Measurements from ENCODE around the gene CEP89.
"Not testable (repeated sequence)": the region's sequence is repeated elsewhere in the genome, so short reads cannot be mapped to it uniquely, and the experiment has no call there.

Gene CEP89

DNA sequence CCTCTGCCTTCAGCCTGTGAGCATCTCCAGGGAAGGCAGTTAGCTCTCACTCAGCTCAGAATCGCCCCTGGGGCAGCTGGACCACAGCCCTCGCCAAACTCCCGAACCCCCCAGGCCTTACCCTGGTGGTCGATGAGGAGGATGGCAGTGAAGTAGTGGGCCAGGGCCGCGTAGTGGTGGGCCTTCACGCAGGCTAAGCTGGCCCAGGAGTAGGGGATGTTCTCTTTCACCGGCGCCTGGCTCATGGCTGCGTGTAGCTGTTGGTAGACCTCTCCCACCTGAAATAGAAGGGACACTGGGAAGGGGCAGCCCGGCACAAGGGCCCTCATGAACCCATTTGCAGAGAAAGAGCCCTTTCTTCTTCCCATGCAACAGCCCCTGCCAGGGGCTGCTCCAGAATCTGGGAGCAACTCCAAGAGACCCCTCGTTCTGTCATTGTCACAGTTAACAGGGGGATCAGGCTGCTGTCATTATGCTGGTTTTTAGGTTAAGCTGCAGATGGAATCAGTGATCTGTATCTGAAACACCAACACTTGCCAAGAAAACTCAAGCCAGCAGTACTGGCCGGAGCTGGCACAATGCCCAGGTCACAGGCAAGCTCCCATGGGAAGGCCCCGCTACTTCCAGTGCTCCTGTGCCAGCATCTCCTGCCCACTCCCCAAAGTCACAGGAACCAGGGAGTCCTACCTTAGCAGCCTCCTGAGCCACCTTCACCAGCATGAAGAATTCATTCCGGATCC is 30.5 kb upstream of the CEP89 start:
- H3K27me3 ChIP-seq (ENCODE audit: control insufficient read depth, low read length); H3K4me2 ChIP-seq (ENCODE audit: low read length); H3K4me1 ChIP-seq (ENCODE audit: control insufficient read depth, low read length); H3F3A ChIP-seq (ENCODE audit: control insufficient read depth, insufficient read depth); H3K79me2 ChIP-seq (ENCODE audit: control insufficient read depth, low read length); H3K4me3 ChIP-seq (ENCODE audit: low read length); H4K20me1 ChIP-seq (ENCODE audit: control insufficient read depth, insufficient read depth, low read depth, low read length); H3K27ac ChIP-seq (ENCODE audit: low read depth, low read length); H3K9me3 ChIP-seq (ENCODE audit: control insufficient read depth, insufficient read depth, low read length); H3K9me2 ChIP-seq (replicated peaks; ENCODE audit: control insufficient read depth, low read length); H3K36me3 ChIP-seq (ENCODE audit: control insufficient read depth, low read length): not testable (repeated sequence)

DNA sequence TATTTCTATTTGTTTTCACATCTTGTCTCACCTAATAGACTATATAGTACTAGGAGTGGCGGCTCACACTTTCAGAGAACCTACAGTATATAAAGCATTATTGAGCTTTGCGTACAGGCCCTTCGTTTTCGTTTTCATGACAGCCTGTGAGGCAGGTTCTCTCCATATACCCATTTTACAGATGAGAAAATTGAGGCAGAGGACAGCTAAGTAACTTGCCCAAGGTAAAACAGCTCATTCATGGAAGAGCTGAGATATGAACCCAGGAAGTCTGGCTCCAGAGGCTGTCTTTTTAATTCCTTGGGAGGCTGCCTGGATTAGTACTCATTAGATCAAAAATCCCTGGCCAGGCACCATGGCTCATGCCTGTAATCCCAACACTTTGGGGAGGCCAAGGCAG is 29.2 kb upstream of the CEP89 start:
- H3K36me3 ChIP-seq (ENCODE audit: control insufficient read depth, low read length), result no peaks in the 10 kb centered on the region
- H4K20me1 ChIP-seq (ENCODE audit: control insufficient read depth, insufficient read depth, low read depth, low read length), result no peaks in the 10 kb centered on the region
- H3K79me2 ChIP-seq (ENCODE audit: control insufficient read depth, low read length), result no peaks in the 10 kb centered on the region
- H3K4me2 ChIP-seq (ENCODE audit: low read length), result no peak overlapping the region
- H3K9me3 ChIP-seq (ENCODE audit: control insufficient read depth, insufficient read depth, low read length), result no peaks in the 10 kb centered on the region
- H3K9me2 ChIP-seq (replicated peaks; ENCODE audit: control insufficient read depth, low read length), result no peaks in the 10 kb centered on the region
- no peak overlapping the region for H3K27ac ChIP-seq (ENCODE audit: low read depth, low read length)
- no peaks in the 10 kb centered on the region for H3K4me1 ChIP-seq (ENCODE audit: control insufficient read depth, low read length)
- TF ChIP-seq, protein P1, sequence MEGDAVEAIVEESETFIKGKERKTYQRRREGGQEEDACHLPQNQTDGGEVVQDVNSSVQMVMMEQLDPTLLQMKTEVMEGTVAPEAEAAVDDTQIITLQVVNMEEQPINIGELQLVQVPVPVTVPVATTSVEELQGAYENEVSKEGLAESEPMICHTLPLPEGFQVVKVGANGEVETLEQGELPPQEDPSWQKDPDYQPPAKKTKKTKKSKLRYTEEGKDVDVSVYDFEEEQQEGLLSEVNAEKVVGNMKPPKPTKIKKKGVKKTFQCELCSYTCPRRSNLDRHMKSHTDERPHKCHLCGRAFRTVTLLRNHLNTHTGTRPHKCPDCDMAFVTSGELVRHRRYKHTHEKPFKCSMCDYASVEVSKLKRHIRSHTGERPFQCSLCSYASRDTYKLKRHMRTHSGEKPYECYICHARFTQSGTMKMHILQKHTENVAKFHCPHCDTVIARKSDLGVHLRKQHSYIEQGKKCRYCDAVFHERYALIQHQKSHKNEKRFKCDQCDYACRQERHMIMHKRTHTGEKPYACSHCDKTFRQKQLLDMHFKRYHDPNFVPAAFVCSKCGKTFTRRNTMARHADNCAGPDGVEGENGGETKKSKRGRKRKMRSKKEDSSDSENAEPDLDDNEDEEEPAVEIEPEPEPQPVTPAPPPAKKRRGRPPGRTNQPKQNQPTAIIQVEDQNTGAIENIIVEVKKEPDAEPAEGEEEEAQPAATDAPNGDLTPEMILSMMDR (IDR thresholded peaks at IDR 0.05; ENCODE audit: low read depth, low read length, poor library complexity, severe bottlenecking), result no peak
- no peak for TF ChIP-seq EZH2phosphoT487 (IDR thresholded peaks at IDR 0.05; ENCODE audit: borderline replicate concordance, low read length)
- H3K4me3 ChIP-seq (ENCODE audit: low read length), result no peak overlapping the region
- no peaks in the 10 kb centered on the region for H3F3A ChIP-seq (ENCODE audit: control insufficient read depth, insufficient read depth)
- H3K27me3 ChIP-seq (ENCODE audit: control insufficient read depth, low read length), result no peaks in the 10 kb centered on the region

DNA sequence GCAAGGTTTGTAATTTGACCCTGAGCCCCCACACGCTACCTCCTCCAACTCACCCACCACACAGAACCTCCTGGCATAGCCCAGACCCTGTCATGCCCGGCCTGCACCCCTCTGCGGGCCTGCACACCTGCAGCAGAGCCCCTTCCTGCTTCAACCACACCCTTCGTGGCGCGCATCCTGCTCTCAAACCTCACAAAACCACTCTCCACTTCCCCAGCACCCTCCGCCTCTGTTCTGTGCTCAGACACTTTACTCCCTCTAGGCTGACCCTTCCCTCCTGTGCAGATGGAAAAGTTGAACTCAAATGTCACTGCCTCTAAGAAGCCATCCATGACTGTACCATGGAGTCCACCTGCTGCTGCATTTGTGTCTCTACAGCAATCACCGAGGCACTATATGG is 28.8 kb upstream of the CEP89 start:
- Histone ChIP-seq H3K27ac (ENCODE audit: low read depth, low read length) (no peak overlapping the region), H3K9me3 (ENCODE audit: control insufficient read depth, insufficient read depth, low read length) (no peaks in the 10 kb centered on the region), H3F3A (ENCODE audit: control insufficient read depth, insufficient read depth) (no peaks in the 10 kb centered on the region), H3K4me3 (ENCODE audit: low read length) (no peak overlapping the region), H3K36me3 (ENCODE audit: control insufficient read depth, low read length) (no peaks in the 10 kb centered on the region), H3K27me3 (ENCODE audit: control insufficient read depth, low read length) (no peaks in the 10 kb centered on the region), H3K79me2 (ENCODE audit: control insufficient read depth, low read length) (no peaks in the 10 kb centered on the region), H3K4me1 (ENCODE audit: control insufficient read depth, low read length) (no peaks in the 10 kb centered on the region), H3K9me2 (replicated peaks; ENCODE audit: control insufficient read depth, low read length) (no peaks in the 10 kb centered on the region), H3K4me2 (ENCODE audit: low read length) (no peak overlapping the region), H4K20me1 (ENCODE audit: control insufficient read depth, insufficient read depth, low read depth, low read length) (no peaks in the 10 kb centered on the region)
- no peak for TF ChIP-seq EZH2phosphoT487 (IDR thresholded peaks at IDR 0.05; ENCODE audit: borderline replicate concordance, low read length)
- TF ChIP-seq, protein P1 (IDR thresholded peaks at IDR 0.05; ENCODE audit: low read depth, low read length, poor library complexity, severe bottlenecking), result no peak

DNA sequence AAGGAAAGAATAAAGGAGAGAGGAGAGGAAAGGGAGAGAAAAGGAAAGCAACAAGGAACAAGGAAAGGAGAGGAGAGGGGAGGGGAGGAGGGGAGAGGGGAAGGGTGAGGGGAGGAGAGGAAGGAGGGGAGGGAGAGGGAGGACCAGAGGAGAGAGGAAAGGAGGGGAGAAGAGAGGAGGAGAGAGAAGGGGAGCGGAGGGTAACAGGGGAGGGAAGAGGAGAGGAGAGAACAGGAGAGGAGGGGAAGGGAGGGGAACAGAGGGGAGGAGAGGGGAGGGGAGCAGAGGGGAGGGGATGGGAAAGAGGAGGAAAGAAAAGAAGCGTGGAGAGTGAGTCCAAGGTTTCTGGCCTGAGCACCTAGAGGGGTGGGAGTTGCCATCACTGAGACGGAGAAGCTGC is 27.0 kb upstream of the CEP89 start:
- H3K4me3 ChIP-seq (ENCODE audit: low read length), result no peak overlapping the region
- H3K9me3 ChIP-seq (ENCODE audit: control insufficient read depth, insufficient read depth, low read length), result no peaks in the 10 kb centered on the region
- no peaks in the 10 kb centered on the region for H3F3A ChIP-seq (ENCODE audit: control insufficient read depth, insufficient read depth)
- no peaks in the 10 kb centered on the region for H3K27me3 ChIP-seq (ENCODE audit: control insufficient read depth, low read length)
- no peaks in the 10 kb centered on the region for H3K79me2 ChIP-seq (ENCODE audit: control insufficient read depth, low read length)
- no peak overlapping the region for H3K27ac ChIP-seq (ENCODE audit: low read depth, low read length)
- no peaks in the 10 kb centered on the region for H3K4me1 ChIP-seq (ENCODE audit: control insufficient read depth, low read length)
- no peaks in the 10 kb centered on the region for H3K9me2 ChIP-seq (replicated peaks; ENCODE audit: control insufficient read depth, low read length)
- no peak overlapping the region for H3K4me2 ChIP-seq (ENCODE audit: low read length)
- H4K20me1 ChIP-seq (ENCODE audit: control insufficient read depth, insufficient read depth, low read depth, low read length), result no peaks in the 10 kb centered on the region
- no peaks in the 10 kb centered on the region for H3K36me3 ChIP-seq (ENCODE audit: control insufficient read depth, low read length)
- TF ChIP-seq EZH2phosphoT487 (IDR thresholded peaks at IDR 0.05; ENCODE audit: borderline replicate concordance, low read length), result no peak
- TF ChIP-seq, protein P1 (IDR thresholded peaks at IDR 0.05; ENCODE audit: low read depth, low read length, poor library complexity, severe bottlenecking), result no peak

Data from DOHH2 (cell line).